A673 (cell line): ENCODE results near the gene MEOX1. TPM values are rescaled to one million over a fixed set of nuclear protein-coding genes. Genes with fewer than 3 reads are reported as not detected.

Source experiments
- BruUV-seq: library from RNA; stranded (reverse); fragments of 400-500 nt; replicated peaks from 2 replicates; lab custom pipeline; 2021; lab: Mats Ljungman, UMichigan
- CTCF ChIA-PET: fragments of 300-600 bp; sonication (Branson Sonifier 250); formaldehyde crosslinking; loops from one replicate; lab custom pipeline; 2022; ENCODE audit warnings: antibody characterized with exemption; lab: Charles Lee
- POLR2A ChIA-PET: fragments of 300-600 bp; sonication (Branson Sonifier 250); formaldehyde crosslinking; loops from one replicate; lab custom pipeline; 2022; ENCODE audit warnings: antibody characterized with exemption; ENCODE audit not compliant: low non-redundant PET; lab: Charles Lee
- DNase-seq: peaks from one replicate; pipeline ENCODE4 v3.0.0-alpha.2; 2015; ENCODE audit warnings: low spot score
- H3K27ac ChIP-seq: fragments of 200-600 bp; sonication (generic); 2 replicates; pipeline ENCODE4 v1.5.1; 2016; ENCODE audit warnings: mixed run types, low read depth, mild to moderate bottlenecking, mixed read lengths, antibody characterized with exemption, low read length; ENCODE audit not compliant: poor library complexity, severe bottlenecking
- H3K27me3 ChIP-seq: fragments of 200-600 bp; sonication (generic); replicated peaks from 2 replicates; pipeline ENCODE4 v1.6.1; 2017; ENCODE audit warnings: mixed run types, low read depth, mild to moderate bottlenecking, mixed read lengths, antibody characterized with exemption, low read length; ENCODE audit not compliant: insufficient read depth, poor library complexity
- H3K36me3 ChIP-seq: fragments of 200-600 bp; sonication (generic); 2 replicates; pipeline ENCODE4 v1.6.1; 2016; ENCODE audit warnings: mixed run types, mild to moderate bottlenecking, mixed read lengths, antibody characterized with exemption, low read length; ENCODE audit not compliant: insufficient read depth, poor library complexity, severe bottlenecking
- H3K4me1 ChIP-seq: fragments of 200-600 bp; sonication (generic); 2 replicates; pipeline ENCODE4 v1.6.1; 2017; ENCODE audit warnings: mixed run types, mild to moderate bottlenecking, mixed read lengths, antibody characterized with exemption, low read length; ENCODE audit not compliant: insufficient read depth, poor library complexity, severe bottlenecking
- H3K4me3 ChIP-seq: fragments of 200-600 bp; sonication (generic); 2 replicates; pipeline ENCODE4 v1.5.1; 2016; ENCODE audit warnings: low read depth, mixed run types, mild to moderate bottlenecking, mixed read lengths, low read length; ENCODE audit not compliant: poor library complexity, severe bottlenecking
- H3K9me3 ChIP-seq: fragments of 200-600 bp; sonication (generic); 2 replicates; pipeline ENCODE4 v1.6.1; 2016; ENCODE audit warnings: mixed run types, low read depth, mild to moderate bottlenecking, mixed read lengths, antibody characterized with exemption, low read length; ENCODE audit not compliant: poor library complexity, severe bottlenecking
- EZH2 ChIP-seq: fragments of 200-600 bp; sonication (generic); IDR thresholded peaks from 2 replicates; pipeline ENCODE4 v1.6.1; 2017; ENCODE audit warnings: borderline replicate concordance, low read depth, mild to moderate bottlenecking, mixed read lengths, antibody characterized with exemption, low read length; ENCODE audit not compliant: poor library complexity, severe bottlenecking
- intact Hi-C: fragments of 100-400 bp; cut with micrococcal nuclease; formaldehyde crosslinking; loops from one replicate; pipeline ENCODE4 v1.10.0; 2022; ENCODE audit not compliant: unreplicated experiment
- total RNA-seq: library from RNA; stranded (reverse); gene quantifications from 2 replicates; pipeline ENCODE4 v1.2.3, GENCODE V29; 2021
- TF ChIP-seq, protein P1 (sequence below): fragments of 300-800, 200-600 bp; sonication (generic); conservative IDR thresholded peaks from 2 replicates; pipeline ENCODE4 v1.5.1; 2017; ENCODE audit warnings: low read depth, mild to moderate bottlenecking, antibody characterized with exemption, low read length, moderate library complexity, mixed read lengths

MEOX1 gene
- total RNA-seq, 1 experiment from 2014 or later, result 0.82 TPM

- no peak for TF ChIP-seq EZH2
- TF ChIP-seq, protein P1, sequence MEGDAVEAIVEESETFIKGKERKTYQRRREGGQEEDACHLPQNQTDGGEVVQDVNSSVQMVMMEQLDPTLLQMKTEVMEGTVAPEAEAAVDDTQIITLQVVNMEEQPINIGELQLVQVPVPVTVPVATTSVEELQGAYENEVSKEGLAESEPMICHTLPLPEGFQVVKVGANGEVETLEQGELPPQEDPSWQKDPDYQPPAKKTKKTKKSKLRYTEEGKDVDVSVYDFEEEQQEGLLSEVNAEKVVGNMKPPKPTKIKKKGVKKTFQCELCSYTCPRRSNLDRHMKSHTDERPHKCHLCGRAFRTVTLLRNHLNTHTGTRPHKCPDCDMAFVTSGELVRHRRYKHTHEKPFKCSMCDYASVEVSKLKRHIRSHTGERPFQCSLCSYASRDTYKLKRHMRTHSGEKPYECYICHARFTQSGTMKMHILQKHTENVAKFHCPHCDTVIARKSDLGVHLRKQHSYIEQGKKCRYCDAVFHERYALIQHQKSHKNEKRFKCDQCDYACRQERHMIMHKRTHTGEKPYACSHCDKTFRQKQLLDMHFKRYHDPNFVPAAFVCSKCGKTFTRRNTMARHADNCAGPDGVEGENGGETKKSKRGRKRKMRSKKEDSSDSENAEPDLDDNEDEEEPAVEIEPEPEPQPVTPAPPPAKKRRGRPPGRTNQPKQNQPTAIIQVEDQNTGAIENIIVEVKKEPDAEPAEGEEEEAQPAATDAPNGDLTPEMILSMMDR, result no peak
- no peaks in the 10 kb centered on the region for H3K27me3 ChIP-seq
- H3K9me3 ChIP-seq, result no peaks in the 10 kb centered on the region
- CTCF ChIA-PET, result interaction anchor here (0.6 kb wide), 1 partner anchor 14 kb away, joined by 3 read pairs; no protein-coding TSS in a partner anchor
- H3K4me1 ChIP-seq, result no peaks in the 10 kb centered on the region
- POLR2A ChIA-PET, result no interaction called here
- no peaks in the 10 kb centered on the region for H3K36me3 ChIP-seq
- no peak overlapping the region for H3K27ac ChIP-seq
- intact Hi-C loops, result no loop called here
- no peak for DNase-seq
- BruUV-seq, result no TSS peak
- H3K4me3 ChIP-seq, result no peak overlapping the region
These were observed 37.1 kb upstream of the MEOX1 start for GRCh38 chr17:43698678-43699437.

- BruUV-seq, result no TSS peak
These were observed 36.2 kb upstream of the MEOX1 start for GRCh38 chr17:43697937-43698336.

GRCh38 chr17:43696891-43697290 is 35.2 kb upstream of the MEOX1 start:
- H3K9me3 ChIP-seq, result no peaks in the 10 kb centered on the region
- no peak overlapping the region for H3K4me3 ChIP-seq
- no peak for DNase-seq
- no peak overlapping the region for H3K27ac ChIP-seq
- H3K27me3 ChIP-seq, result no peaks in the 10 kb centered on the region
- intact Hi-C loops, result no loop called here
- no peaks in the 10 kb centered on the region for H3K36me3 ChIP-seq
- TF ChIP-seq, protein P1, result no peak
- no peak for TF ChIP-seq EZH2
- H3K4me1 ChIP-seq, result no peaks in the 10 kb centered on the region
- ChIA-PET CTCF (no interaction called here), POLR2A (no interaction called here)
- no TSS peak for BruUV-seq

More at GRCh38 chr17:43697937-43698336, 36.2 kb upstream of the MEOX1 start:
- Histone ChIP-seq H3K36me3 (no peaks in the 10 kb centered on the region), H3K27me3 (no peaks in the 10 kb centered on the region), H3K4me3 (no peak overlapping the region), H3K4me1 (no peaks in the 10 kb centered on the region), H3K27ac (no peak overlapping the region), H3K9me3 (no peaks in the 10 kb centered on the region)
- ChIA-PET CTCF (no interaction called here), POLR2A (no interaction called here)
- TF ChIP-seq, protein P1, result no peak
- no peak for TF ChIP-seq EZH2
- DNase-seq, result no peak
- intact Hi-C loops, result no loop called here
